HTR-8/SVneo (cell line): ENCODE results near the gene BCO1.

Source experiments
- DNase-seq: peaks from one replicate; pipeline ENCODE4 v3.0.0; 2011; ENCODE audit warnings: low spot score, mixed read lengths; ENCODE audit not compliant: insufficient read length
- FAIRE-seq: peaks from 2 replicates; lab custom pipeline; 2011; peaks lifted over from hg19 to GRCh38; lab: Jason Lieb, UNC

BCO1 gene

DNA sequence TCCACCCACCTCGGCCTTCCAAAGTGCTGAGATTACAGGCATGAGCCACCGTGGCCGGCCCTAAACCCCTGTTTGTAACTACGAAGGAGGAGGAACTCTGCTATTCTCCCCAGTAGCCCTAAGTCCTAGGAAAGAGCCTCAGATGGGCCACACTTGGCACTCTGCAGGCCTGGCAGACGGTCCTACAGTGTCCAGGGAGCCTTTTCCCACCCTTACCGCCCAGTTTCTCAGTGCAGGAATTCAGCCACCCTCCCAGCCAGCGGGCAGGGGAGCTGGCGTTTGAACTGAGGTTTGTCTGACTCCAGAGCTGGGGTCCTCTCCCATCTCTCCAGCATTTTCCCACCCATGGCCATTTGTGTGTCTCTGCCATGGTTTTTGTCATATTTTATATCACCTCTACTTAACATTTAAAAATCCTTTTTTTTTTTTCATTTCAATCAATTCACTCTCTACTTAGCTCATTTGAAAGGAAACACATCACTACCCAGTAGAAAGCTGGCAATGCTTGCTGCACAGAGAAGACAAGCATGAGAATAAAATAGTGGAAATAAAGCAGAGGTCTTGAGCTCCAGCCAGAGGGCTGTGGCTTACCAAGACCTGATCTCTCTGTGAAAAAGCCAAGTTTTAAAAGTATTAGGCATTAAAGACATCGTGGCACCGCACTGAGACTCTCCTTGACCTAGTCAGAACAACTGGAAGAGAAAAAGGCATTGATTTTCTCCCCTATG lies 34.9 kb downstream of the BCO1 start:
- FAIRE-seq (no peak), DNase-seq (no peak)

DNA sequence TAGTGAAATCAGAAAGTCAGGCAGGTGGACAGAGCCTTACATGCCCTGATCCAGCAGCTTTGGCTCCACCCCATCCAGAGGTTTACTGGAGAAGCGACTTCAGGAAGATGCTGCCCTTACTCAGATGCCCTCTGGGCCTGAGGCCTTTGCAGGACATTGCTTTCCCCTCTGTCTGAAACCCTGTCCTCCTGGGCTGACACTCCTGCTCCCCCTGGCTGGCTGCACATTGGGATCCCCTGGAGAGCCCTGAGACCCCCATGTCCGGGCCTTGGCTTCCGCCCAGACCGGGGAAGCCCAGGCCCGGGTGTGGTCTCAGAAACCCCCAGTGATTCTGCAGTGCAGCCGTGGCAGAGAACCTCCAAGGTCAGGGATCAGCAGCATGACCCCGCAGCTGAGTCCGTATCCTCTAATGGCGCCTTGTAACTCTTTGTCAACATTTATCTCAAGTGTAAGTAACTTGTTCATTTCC lies 36.6 kb downstream of the BCO1 start:
- no peak for DNase-seq
- FAIRE-seq: no peak

DNA sequence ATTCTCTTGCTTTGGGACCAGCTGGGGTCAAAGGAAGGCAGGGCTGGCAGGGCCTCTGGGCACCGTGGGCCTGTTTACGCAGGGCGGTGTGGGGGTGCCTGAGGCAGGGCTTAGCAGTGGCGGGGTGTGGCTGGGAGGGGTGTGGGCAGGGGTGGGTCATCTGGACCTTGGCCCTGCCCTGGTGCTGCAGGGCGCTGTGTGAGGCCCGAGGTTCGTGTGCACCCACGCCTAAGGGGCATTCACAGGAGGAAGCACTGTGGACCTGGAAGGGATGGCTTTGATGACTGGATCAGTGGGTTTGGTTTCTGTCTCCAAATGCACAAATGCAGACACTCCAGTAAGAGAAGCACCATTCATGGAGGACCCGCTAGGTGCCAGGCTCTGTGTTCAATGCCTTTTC lies 37.3 kb downstream of the BCO1 start:
- DNase-seq: no peak
- no peak for FAIRE-seq

DNA sequence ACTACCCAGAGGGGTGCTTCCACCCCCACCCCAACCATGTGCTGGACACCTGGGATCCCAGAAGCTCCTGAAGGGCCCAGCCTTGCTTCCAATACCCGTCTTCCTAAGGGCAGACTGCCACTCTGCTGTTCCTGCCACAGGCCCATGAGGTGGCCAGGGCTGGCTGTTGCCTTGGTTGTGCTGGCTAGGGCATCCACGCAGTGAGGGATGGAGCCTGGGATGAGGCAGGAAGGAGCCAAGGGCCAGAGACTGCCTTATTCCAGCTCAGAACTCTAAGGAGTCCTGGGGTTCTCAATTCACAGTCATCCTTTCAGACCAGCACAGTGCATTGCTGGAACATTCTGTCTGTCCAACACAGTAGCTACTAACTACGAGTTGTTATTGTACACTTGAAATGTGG lies 37.8 kb downstream of the BCO1 start:
- FAIRE-seq: no peak
- no peak for DNase-seq

DNA sequence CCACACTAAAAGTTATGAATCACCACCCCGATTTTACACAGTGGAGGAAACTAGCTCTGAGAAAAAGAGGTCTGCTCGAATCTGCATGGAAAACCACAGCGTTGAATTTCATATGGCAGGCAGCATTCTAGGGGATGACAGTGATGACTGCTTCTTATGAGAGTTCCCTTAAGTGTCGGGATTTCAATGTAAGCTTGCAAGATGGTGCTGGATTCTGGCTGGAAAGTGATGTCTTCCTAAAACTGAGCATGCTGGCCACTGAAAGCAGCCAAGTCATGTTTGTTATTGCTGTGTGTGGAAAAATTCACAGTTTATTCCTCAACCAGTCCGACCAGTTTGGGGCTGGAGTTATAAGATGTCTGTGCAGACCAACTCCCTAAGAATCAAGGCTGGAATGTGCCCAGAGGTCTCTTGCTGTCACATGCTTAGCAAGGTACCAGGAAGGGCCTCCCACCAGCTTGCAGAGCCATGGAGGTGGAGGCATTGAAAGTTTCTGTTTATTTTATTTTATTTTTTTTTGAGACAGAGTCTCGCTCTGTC lies 39.1 kb downstream of the BCO1 start:
- FAIRE-seq (no peak), DNase-seq (no peak)

DNA sequence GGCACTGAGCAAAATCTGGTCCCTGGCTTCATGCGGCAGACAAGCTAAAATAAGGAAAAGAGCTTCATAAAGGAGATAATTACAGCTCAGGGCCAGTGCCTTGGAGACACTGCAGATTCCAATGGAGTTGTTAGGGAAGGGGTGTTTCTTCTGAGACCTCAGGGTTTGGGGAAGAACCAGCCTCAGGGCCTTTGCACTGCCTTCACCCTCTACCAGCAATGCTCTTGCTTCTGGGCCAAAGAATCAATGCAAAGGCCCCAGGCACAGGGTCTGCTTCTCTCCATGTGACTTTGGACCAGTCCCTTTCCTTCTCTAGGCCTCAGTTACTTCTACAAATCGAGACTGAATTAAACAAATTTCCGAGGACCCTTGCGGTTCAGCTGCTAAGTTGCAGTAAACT lies 40.0 kb downstream of the BCO1 start:
- no peak for FAIRE-seq

DNA sequence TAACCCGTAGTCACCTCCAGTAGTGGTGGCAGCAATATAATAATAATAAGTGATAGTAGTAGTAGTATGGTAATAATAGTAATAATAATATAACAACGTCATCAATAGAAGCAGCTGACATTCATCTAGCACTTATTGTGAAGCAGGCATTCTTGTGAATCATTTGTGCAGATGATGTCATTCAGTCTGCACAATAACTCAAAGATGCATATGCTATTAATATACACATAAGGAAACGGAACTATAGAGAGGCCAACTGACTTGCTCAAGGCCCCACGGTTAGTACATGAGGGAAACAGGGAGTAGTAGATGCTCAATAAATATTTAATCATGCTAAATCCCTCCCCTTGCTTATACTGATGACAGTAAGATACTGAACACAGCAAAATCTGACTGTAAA lies 40.9 kb downstream of the BCO1 start:
- DNase-seq: no peak
- no peak for FAIRE-seq

More for the DNA sequence above, 40.0 kb downstream of the BCO1 start:
- DNase-seq: no peak

DNA sequence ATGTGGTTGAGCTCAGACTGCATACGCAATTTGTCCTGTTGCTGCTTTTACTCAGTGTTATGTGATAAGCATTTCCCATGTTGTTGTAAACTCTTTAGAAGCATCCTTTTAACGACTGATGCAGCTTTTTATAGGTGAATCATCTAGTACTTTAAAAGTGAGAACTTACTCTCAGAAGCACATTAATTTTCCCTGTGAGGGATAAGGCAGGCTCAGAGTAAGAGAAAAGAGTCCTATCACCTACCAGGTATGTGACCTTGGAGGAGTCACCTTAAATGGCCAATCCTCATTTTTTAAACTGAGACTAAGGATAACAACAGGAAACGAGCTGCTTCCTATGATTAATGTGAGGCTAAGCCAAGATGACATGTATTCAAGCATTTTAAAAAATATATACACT lies 41.9 kb downstream of the BCO1 start:
- no peak for FAIRE-seq
- no peak for DNase-seq

DNA sequence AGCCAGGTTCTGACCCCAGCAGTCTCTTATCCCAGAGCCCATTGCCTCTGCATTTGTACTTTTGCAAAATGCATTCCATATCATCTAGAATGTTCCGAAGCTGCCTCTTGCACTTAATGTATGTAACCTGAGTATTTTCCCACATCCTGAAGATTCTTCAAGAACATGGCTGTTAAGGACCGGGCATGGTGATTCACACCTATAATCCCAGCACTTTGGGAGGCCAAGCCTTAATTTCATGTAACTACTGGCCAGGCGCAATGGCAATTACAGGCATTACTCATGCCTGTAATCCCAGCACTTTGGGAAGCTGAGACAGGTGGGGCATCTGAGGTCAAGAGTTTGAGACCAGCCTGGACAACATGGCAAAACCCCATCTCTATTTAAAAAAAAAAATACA lies 44.6 kb downstream of the BCO1 start:
- DNase-seq (no peak), FAIRE-seq (no peak)

DNA sequence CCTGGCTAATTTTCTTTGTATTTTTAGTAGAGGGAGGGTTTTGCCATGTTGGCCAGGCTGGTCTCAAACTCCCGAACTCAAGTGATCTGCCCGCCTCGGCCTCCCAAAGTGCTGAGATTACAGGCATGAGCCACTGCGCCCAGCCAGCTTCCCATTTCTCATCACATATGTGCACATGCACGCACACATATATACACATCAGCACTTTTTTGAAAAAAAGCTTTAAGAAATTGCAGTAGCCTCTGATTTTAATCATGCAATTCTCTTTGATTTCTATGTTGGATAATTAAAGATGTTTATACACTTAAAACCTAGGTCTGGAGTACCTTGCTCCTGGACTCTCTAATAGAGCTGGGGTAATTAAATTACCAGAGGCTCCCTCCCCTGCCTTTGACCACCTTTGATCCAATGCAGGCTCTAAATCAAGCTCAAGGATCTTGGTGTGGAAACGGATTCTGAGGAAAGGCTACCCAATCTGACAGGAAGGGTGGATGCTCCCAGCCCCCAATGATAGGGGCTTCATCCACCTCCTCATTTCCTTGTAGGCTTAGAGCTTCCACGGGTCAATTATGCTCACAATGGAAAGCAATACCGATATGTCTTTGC lies 46.6 kb downstream of the BCO1 start:
- no peak for DNase-seq
- FAIRE-seq: no peak

DNA sequence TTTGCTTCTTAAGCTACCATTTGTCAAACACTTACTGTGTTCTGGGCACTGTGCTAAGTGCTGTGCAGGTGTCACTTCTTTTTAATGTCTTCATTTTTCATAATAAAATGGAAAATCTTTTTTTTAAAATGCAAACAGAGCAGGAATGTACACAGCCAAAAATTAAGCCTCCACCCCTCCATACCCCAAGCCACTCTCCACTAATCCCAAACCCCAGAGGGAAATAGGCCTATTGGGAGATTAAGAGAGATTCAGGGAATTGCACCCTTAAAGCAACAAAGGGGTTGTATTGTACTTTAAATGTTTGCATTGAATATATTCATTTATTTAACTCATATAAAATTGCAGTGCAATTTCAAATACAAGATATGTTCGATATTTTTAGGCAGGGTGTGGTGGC lies 47.7 kb downstream of the BCO1 start:
- no peak for DNase-seq
- no peak for FAIRE-seq

DNA sequence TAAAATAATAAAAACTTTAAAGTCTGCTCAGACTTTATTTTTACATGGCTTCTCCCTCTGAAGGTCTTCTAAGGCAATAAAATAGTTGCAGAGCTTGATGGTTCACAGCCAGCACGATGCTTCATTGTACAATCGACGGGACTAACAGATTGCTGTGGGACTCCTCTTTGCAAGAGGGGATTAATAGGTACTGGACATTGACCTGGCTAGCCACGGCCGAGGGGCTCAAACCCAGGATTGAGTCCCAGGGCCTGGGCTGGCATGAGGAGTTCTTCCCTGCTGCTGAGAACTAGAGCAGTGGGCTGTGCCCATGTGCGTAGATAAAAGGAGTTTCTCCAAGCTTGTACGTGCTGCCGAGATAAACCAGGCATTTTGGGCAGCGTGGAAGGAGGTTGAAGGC lies 52.6 kb downstream of the BCO1 start:
- FAIRE-seq (no peak), DNase-seq (no peak)

DNA sequence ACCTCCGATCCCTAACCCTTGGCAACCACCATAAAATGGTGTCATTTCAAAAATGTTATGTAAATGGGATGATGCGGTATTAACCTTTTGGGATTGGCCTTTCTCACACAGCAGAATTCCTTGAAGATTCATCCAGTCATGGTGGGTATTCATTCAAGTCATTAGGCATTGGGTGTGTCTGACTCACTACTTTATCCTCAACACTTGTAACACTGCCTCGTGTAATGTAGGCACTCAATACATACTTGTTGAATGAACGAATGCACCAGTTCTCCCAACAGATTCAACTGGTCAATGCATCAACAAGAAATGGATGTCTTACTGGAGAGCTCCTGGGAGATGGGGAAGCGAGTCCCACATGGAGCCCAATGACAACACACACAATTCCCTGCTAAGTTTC lies 54.4 kb downstream of the BCO1 start:
- FAIRE-seq (peak; percentile 72), DNase-seq (no peak)

DNA sequence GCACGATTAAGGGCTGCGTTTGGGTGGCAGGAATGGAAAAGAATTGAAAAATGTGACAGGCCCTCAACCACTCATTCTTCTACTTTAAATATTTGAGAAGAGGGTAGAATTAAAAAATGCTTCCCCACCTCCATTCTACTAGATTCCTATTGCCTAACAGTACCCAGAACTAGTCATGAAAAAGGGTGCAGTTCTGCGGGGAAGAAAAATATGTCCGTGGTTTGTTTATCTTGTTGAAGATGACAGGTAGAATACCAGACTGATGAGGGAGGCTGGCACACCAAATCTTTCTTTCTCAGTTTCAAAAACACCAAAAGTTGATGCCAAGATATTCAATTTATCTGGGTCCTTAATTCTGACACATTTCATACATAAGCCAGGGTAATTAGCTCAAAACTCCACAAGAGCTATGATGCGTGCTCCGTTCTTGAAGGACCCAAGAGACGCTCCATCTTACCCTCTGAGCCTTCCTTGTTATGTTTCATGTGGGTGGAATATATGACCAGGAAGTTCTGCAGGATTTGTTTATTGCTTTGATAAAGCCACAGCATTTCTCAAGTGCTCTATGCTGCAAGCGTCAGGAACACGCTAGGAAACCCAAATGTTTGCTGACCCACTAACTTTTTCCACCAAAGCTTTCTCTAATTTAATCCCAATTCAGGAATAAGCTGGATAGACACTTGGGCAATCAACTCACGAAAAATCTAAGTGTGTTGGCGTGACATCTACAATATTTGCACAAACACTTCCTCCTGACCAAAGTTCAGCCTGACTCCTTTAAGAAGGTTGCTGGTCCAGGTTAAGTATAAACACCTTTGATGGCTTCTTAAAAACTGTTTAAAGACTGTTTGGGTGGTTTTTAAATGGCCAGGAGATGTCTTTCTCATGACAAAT lies 55.7 kb downstream of the BCO1 start:
- no peak for FAIRE-seq
- no peak for DNase-seq

DNA sequence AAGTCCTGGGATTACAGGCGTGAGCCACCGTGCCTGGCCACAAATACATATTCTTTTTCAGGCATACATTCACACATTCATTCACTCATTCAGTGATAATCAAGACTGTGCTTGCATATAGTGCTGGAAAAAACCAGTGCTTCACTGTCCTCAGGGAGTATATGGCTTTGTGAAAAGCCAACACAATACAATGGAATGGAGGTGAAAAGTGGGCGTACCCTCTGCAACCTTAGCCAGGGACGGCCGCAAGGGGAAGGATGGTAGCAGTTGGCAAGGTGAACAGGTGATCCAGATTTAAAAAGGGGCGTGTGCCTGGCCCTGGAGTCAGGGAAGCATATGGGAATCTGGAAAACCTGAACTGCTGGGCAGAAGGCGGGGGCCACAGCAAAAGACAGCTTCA lies 58.1 kb downstream of the BCO1 start:
- no peak for FAIRE-seq
- DNase-seq: no peak

DNA sequence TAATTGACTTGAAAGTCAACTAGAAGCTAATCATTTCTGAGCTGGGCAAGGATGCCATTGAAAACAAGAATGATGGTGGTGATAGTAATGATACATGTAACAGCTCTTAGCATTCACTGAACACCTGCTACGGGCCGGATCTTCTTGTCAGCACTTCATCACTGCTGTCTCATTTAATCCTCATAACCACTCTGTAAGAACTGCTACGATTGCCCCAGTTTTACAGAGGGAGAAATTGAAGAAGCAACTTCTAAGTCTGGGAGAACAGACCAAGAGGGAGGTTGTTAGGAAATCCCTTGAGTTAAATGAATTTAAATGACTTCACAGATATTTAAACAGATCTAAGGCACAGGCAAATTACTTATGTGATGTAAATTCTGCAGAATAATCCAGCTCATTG lies 69.3 kb downstream of the BCO1 start:
- FAIRE-seq: no peak
- no peak for DNase-seq

DNA sequence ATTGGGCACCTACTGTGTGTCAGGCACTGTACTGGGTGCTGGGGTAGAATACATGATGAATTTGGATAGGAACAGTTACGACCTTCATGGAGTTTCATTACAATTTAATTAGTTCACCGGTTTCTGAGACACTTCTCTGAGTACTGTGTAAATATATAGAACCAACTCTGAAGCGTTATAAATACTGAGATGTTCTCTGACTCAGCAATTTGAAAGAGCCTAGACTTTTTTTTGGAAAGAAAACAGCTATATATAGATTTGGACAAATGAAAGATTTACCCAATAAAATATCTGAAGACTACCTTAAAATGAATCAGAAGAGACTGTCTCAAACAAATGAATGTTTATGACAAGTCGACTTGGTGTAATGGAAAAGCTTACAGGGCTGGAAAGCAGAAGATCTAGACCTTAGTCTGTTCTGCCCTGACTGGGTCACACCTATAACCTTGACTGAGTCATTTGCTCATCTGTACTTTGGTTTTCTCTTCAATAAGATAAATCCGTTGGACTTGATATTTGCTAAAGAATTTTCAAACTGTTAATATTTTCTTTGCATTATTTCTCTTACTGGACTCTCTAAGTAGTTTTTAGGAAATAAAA lies 71.7 kb downstream of the BCO1 start:
- DNase-seq: no peak
- no peak for FAIRE-seq

DNA sequence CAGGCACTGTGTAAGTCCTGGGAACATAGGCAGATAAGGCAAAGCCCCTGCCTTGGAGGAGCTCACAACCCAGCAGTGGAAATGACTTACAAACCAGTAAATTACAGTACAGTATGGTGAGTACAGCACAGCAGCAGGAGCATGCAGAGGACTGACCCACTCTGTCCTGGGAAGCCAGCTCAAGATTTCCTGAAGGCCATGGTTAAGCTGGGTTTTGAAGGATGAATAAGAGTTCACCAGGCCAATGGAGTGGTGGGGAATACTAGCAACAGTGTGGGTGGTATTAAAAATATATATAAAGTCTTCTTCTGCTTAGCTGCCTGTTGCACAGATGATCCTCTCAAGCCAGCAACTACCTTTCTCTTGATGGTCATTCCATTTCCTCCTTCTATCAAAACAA lies 73.3 kb downstream of the BCO1 start:
- FAIRE-seq (no peak), DNase-seq (no peak)

DNA sequence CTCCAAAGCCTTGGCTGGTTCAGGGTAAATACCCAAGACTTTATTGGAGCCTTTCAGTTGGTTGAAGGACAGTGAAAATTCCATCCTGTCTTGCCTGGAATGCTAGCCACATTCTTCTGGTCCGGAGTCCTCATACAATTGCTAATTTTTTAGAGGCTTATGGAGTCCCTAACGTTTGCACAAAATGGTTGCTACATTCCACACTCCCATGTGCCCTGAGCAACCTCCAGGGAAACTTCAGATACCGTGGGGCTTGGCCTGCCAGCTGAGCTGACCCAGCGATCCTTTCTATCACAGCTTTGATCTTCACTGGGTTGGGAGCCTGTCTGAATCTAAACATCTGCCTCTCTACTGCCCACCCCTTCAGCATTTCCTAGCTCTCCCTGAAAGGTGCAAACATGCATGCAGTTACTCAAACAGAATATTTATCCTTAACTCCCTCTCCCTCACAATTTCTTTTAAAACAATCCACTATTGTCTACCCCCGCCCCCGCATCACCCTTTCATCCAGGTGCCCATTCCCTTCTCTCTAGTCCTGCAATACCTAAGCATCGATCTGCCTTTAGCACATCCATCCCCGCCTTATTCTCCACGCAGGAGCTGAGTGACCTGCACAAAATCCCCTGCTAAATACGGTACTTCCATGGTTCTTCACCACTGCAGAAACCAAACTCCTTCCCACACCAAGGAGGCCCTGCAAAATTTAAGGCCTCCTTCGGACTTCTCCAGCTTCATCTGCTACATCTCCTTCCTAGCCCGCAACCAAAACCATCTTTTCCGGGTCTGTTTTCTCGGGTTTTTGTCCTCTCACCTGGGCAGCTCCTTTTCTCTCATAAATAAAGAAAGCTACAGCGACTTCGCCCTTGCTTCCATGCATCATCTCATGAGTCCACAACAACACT lies 75.5 kb downstream of the BCO1 start:
- no peak for FAIRE-seq
- DNase-seq: no peak
